ENCODE data around the gene FCGBP. TPM values are rescaled to one million over a fixed set of nuclear protein-coding genes. Genes with fewer than 3 reads are reported as not detected.
"Not testable (repeated sequence)": the region's sequence is repeated elsewhere in the genome, so short reads cannot be mapped to it uniquely, and the experiment has no call there.

FCGBP gene
- total and polyA plus RNA-seq, 2 experiments from 2014 or later, result 0.57 TPM; not detected in 1

- peak; percentile 56 to 62 for DNase-seq (ENCODE audit: low read depth in 1 of 2, low spot score in 1 of 2)
- TF ChIP-seq CTCF (IDR thresholded peaks at IDR 0.05; ENCODE audit: low read depth, low read length), result peak; percentile 47
- H3K4me3 ChIP-seq; H3K9me3 ChIP-seq (ENCODE audit: low read depth); H3K27me3 ChIP-seq; H3K27ac ChIP-seq; H3K36me3 ChIP-seq; H3K4me1 ChIP-seq (ENCODE audit: low read depth): not testable (repeated sequence)
Measured at GRCh38 chr19:39897511-39898245, 36.8 kb downstream of the FCGBP start.

- H3K27me3 ChIP-seq; H3K27ac ChIP-seq; H3K4me3 ChIP-seq; H3K4me1 ChIP-seq (ENCODE audit: low read depth); H3K9me3 ChIP-seq (ENCODE audit: low read depth); H3K36me3 ChIP-seq; DNase-seq (ENCODE audit: low read depth in 1 of 2, low spot score in 1 of 2): not testable (repeated sequence)
Measured at GRCh38 chr19:39895096-39895495, 39.3 kb downstream of the FCGBP start.

- H3K27me3 ChIP-seq; H3K4me3 ChIP-seq; H3K27ac ChIP-seq; H3K9me3 ChIP-seq (ENCODE audit: low read depth); DNase-seq (ENCODE audit: low read depth in 1 of 2, low spot score in 1 of 2); H3K4me1 ChIP-seq (ENCODE audit: low read depth); H3K36me3 ChIP-seq: not testable (repeated sequence)
Measured at GRCh38 chr19:39894236-39894606, 40.2 kb downstream of the FCGBP start.

- H3K27ac ChIP-seq; H3K36me3 ChIP-seq; H3K27me3 ChIP-seq; DNase-seq (ENCODE audit: low read depth in 1 of 2, low spot score in 1 of 2); H3K4me3 ChIP-seq; H3K4me1 ChIP-seq (ENCODE audit: low read depth); H3K9me3 ChIP-seq (ENCODE audit: low read depth): not testable (repeated sequence)
Measured at GRCh38 chr19:39893366-39894235, 40.8 kb downstream of the FCGBP start.

GRCh38 chr19:39892506-39892902, 41.9 kb downstream of the FCGBP start:
- DNase-seq (ENCODE audit: low read depth in 1 of 2, low spot score in 1 of 2); H3K4me1 ChIP-seq (ENCODE audit: low read depth); H3K9me3 ChIP-seq (ENCODE audit: low read depth); H3K36me3 ChIP-seq; H3K27ac ChIP-seq; H3K4me3 ChIP-seq; H3K27me3 ChIP-seq: not testable (repeated sequence)

- peak; percentile 14 for TF ChIP-seq CTCF (IDR thresholded peaks at IDR 0.05; ENCODE audit: low read depth, low read length)
- not testable (repeated sequence) for H3K36me3 ChIP-seq; H3K4me3 ChIP-seq; H3K4me1 ChIP-seq (ENCODE audit: low read depth); H3K27ac ChIP-seq; H3K27me3 ChIP-seq; H3K9me3 ChIP-seq (ENCODE audit: low read depth)
- peak in 1 of 2 donors; percentile 20 for DNase-seq (ENCODE audit: low read depth in 1 of 2, low spot score in 1 of 2)
Measured at GRCh38 chr19:39891660-39892505, 42.6 kb downstream of the FCGBP start.

- Histone ChIP-seq H3K9me3 (ENCODE audit: low read depth) (no peaks in the 10 kb centered on the region), H3K27me3 (no peaks in the 10 kb centered on the region), H3K27ac (no peak overlapping the region), H3K4me3 (no peak overlapping the region), H3K4me1 (ENCODE audit: low read depth) (no peaks in the 10 kb centered on the region), H3K36me3 (no peaks in the 10 kb centered on the region)
- no peak for DNase-seq (ENCODE audit: low read depth in 1 of 2, low spot score in 1 of 2)
- TF ChIP-seq CTCF (IDR thresholded peaks at IDR 0.05; ENCODE audit: low read depth, low read length), result no peak
Measured at GRCh38 chr19:39890755-39891551, 43.5 kb downstream of the FCGBP start.

- not testable (repeated sequence) for H3K36me3 ChIP-seq; H3K4me1 ChIP-seq (ENCODE audit: low read depth); H3K27me3 ChIP-seq; H3K4me3 ChIP-seq; H3K9me3 ChIP-seq (ENCODE audit: low read depth); DNase-seq (ENCODE audit: low read depth in 1 of 2, low spot score in 1 of 2); H3K27ac ChIP-seq
Measured at GRCh38 chr19:39889872-39890754, 44.3 kb downstream of the FCGBP start.

- not testable (repeated sequence) for DNase-seq (ENCODE audit: low read depth in 1 of 2, low spot score in 1 of 2); H3K9me3 ChIP-seq (ENCODE audit: low read depth); H3K4me3 ChIP-seq; H3K4me1 ChIP-seq (ENCODE audit: low read depth); H3K27me3 ChIP-seq; H3K27ac ChIP-seq; H3K36me3 ChIP-seq
Measured at GRCh38 chr19:39887456-39887951, 46.9 kb downstream of the FCGBP start.
